HepG2 (cell line): ENCODE results near the gene OR52N1. TPM values are rescaled to one million over a fixed set of nuclear protein-coding genes. Genes with fewer than 3 reads are reported as not detected.

Experiments
- ATAC-seq: fragments of 200-7000 bp; cut with Tn5 transposase; 3 replicates; pipeline ENCODE4 v1.9.1; 2020; ENCODE audit warnings: mild to moderate bottlenecking, moderate library complexity
- BruUV-seq: library from RNA; stranded (reverse); fragments of 400-500 nt; replicated peaks from 2 replicates; lab custom pipeline; 2021; lab: Mats Ljungman, UMichigan
- CTCF ChIA-PET: fragments of 300-600 bp; formaldehyde crosslinking; extraction: SDS; loops from one replicate; lab custom pipeline; 2021; ENCODE audit warnings: low total read pairs, inconsistent platforms, low intra/inter-chr PET ratio; lab: Yijun Ruan, JAX
- POLR2A ChIA-PET: fragments of 350-600 bp; sonication (Branson Sonifier 250); formaldehyde crosslinking; loops from one replicate; lab custom pipeline; 2020; ENCODE audit warnings: antibody characterized with exemption, inconsistent platforms; lab: Yijun Ruan, JAX
- DNase-seq: peaks from one replicate; pipeline ENCODE4 v3.0.0-alpha.2; 2015; ENCODE audit warnings: low spot score
- FAIRE-seq: peaks from 3 replicates; lab custom pipeline; 2011; peaks lifted over from hg19 to GRCh38; lab: Jason Lieb, UNC
- H2AFZ ChIP-seq: one replicate; pipeline ENCODE4 v1.6.1; 2011; ENCODE audit warnings: low read length, inconsistent platforms
- H3K27ac ChIP-seq: fragments of 300-600 bp; 3 replicates; pipeline ENCODE4 v1.8.0; 2011; ENCODE audit warnings: mixed run types, mild to moderate bottlenecking, mixed read lengths, low read length, inconsistent platforms; ENCODE audit not compliant: insufficient read depth; ENCODE audit errors: extremely low read length
- H3K27me3 ChIP-seq, 2 experiments: fragments of 200-600 bp in 1 of 2; 2 replicates in 1 of 2; 3 replicates in 1 of 2; pipeline versions ENCODE4 v1.6.0 to v1.8.0; 2011; ENCODE audit warnings: low read length in 2 of 2, mild to moderate bottlenecking in 2 of 2, moderate library complexity in 2 of 2, inconsistent platforms in 1 of 2; ENCODE audit not compliant: insufficient read depth in 2 of 2, control insufficient read depth in 1 of 2
- H3K36me3 ChIP-seq, 2 experiments: fragments of 200-600 bp in 1 of 2; replicated peaks in 1 of 2; 2 replicates in 1 of 2; 3 replicates in 1 of 2; pipeline versions ENCODE4 v1.5.1 to v1.8.0; 2011; ENCODE audit warnings: low read length in 2 of 2, inconsistent platforms in 1 of 2; ENCODE audit not compliant: insufficient read depth in 2 of 2, control insufficient read depth in 1 of 2
- H3K4me1 ChIP-seq: 2 replicates; pipeline ENCODE4 v1.5.1; 2012; ENCODE audit warnings: low read length, inconsistent platforms; ENCODE audit not compliant: insufficient read depth
- H3K4me2 ChIP-seq: 2 replicates; pipeline ENCODE4 v1.6.0; 2011; ENCODE audit warnings: low read depth, low read length, inconsistent platforms
- H3K4me3 ChIP-seq, 3 experiments: fragments of 200-600 bp in 1 of 3; sonication (generic), shearing (Covaris generic) in 1 of 3; replicated peaks in 1 of 3; 2 replicates each; pipeline ENCODE4 v1.5.1; 2011 to 2016; ENCODE audit warnings: low read length in 3 of 3, inconsistent platforms in 2 of 3, low read depth in 2 of 3, mild to moderate bottlenecking in 2 of 3, control low read depth in 1 of 3, mixed read lengths in 1 of 3; ENCODE audit not compliant: insufficient read depth in 1 of 3
- H3K79me2 ChIP-seq: one replicate; pipeline ENCODE4 v1.6.1; 2011; ENCODE audit warnings: low read length, inconsistent platforms; ENCODE audit not compliant: insufficient read depth
- H3K9ac ChIP-seq: 2 replicates; pipeline ENCODE4 v1.6.0; 2011; ENCODE audit warnings: mild to moderate bottlenecking, low read depth, low read length, inconsistent platforms; ENCODE audit not compliant: insufficient read depth
- H3K9me3 ChIP-seq: 2 replicates; pipeline ENCODE4 v1.5.1; 2012; ENCODE audit warnings: mild to moderate bottlenecking, low read length
- H4K20me1 ChIP-seq: 2 replicates; pipeline ENCODE4 v1.6.0; 2011; ENCODE audit warnings: inconsistent platforms, mild to moderate bottlenecking, low read length, moderate library complexity; ENCODE audit not compliant: insufficient read depth
- ARNT2 ChIP-seq: sonication (generic); formaldehyde crosslinking; IDR thresholded peaks from 2 replicates; pipeline ENCODE4 v1.8.0; 2022; ENCODE audit warnings: mild to moderate bottlenecking, low read depth, missing genetic modification reagents, moderate library complexity
- ATF7 ChIP-seq, 2 experiments: fragments of 450-650 bp in 1 of 2; sonication (generic) in 1 of 2; formaldehyde crosslinking in 1 of 2; IDR thresholded peaks; 2 replicates each; pipeline versions ENCODE4 v1.4.0 to v1.6.1; 2016 to 2020; ENCODE audit warnings: antibody characterized with exemption in 1 of 2, mild to moderate bottlenecking in 1 of 2, missing genetic modification reagents in 1 of 2
- IRF9 ChIP-seq: sonication (generic); formaldehyde crosslinking; IDR thresholded peaks from 2 replicates; pipeline ENCODE4 v1.8.0; 2022; ENCODE audit warnings: missing genetic modification reagents, mild to moderate bottlenecking, borderline replicate concordance
- KDM5A ChIP-seq: fragments of 200-600 bp; sonication (generic); IDR thresholded peaks from 2 replicates; pipeline ENCODE4 v1.7.0; 2018; ENCODE audit warnings: antibody characterized with exemption, mild to moderate bottlenecking, low read length, borderline replicate concordance
- PAF1 ChIP-seq: IDR thresholded peaks from 2 replicates; pipeline ENCODE4 v1.6.1; 2016; ENCODE audit warnings: missing genetic modification reagents, missing compliant biosample characterization
- RAD21 ChIP-seq: fragments of 450-650 bp; formaldehyde crosslinking; IDR thresholded peaks from 2 replicates; pipeline ENCODE4 v1.5.0; 2020; ENCODE audit warnings: mild to moderate bottlenecking
- RNF219 ChIP-seq: sonication (generic); formaldehyde crosslinking; IDR thresholded peaks from 2 replicates; pipeline ENCODE4 v1.5.0; 2020; ENCODE audit warnings: mild to moderate bottlenecking, missing genetic modification reagents
- SMAD9 ChIP-seq: sonication (generic); formaldehyde crosslinking; IDR thresholded peaks from 2 replicates; pipeline ENCODE4 v1.5.1; 2020; ENCODE audit warnings: mild to moderate bottlenecking, missing genetic modification reagents
- ZNF446 ChIP-seq: sonication (generic); formaldehyde crosslinking; IDR thresholded peaks from 2 replicates; pipeline ENCODE4 v1.5.0; 2020; ENCODE audit warnings: mild to moderate bottlenecking, missing genetic modification reagents
- ZNF501 ChIP-seq: sonication (generic); formaldehyde crosslinking; IDR thresholded peaks from 2 replicates; pipeline ENCODE4 v1.5.1; 2020; ENCODE audit warnings: mild to moderate bottlenecking, moderate library complexity, missing genetic modification reagents
- ZNF512B ChIP-seq: sonication (generic); formaldehyde crosslinking; IDR thresholded peaks from 2 replicates; pipeline ENCODE4 v1.5.1; 2020; ENCODE audit warnings: missing genetic modification reagents, mild to moderate bottlenecking, borderline replicate concordance
- WGBS: methylation state at CpG from one replicate; pipeline ENCODE4 v1.1.6; 2017; ENCODE audit warnings: low lambda C conversion rate; 5-methylcytosine and 5-hydroxymethylcytosine counted together
- in situ Hi-C: cut with HindIII; loops from 2 replicates; pipeline ENCODE4 v1.10.0; 2017; ENCODE audit warnings: low pct_unique_long_range_greater_than_20kb; ENCODE audit not compliant: extremely low pct_ligation_motif_present
- intact Hi-C: fragments of 100-400 bp; cut with micrococcal nuclease; formaldehyde crosslinking; loops from one replicate; pipeline ENCODE4 v1.10.0; 2022; ENCODE audit not compliant: unreplicated experiment
- polyA plus RNA-seq, 8 experiments: library from polyadenylated mRNA; depleted of rRNA in 3 of 8; stranded (reverse) in 7 of 8; unstranded in 1 of 8; fragments of >200 nt; fragmentation: Illumina TruSeq in 4 of 8; extraction: Trizol in 4 of 8; gene quantifications; 2 replicates each; pipeline versions ENCODE4 v1.2.1 to v1.2.3, GENCODE V29; 2011 to 2016; ENCODE audit warnings: low read depth in 4 of 8, missing spikeins in 1 of 8, mixed read lengths in 1 of 8; ENCODE audit not compliant: insufficient read depth in 1 of 8
- total RNA-seq, 5 experiments: library from RNA; depleted of rRNA; stranded (reverse); fragments of >200 nt; fragmentation: Illumina TruSeq; extraction: Trizol; gene quantifications; 2 replicates each; pipeline ENCODE4 v1.2.3, GENCODE V29; 2016; ENCODE audit warnings: low read depth in 1 of 5
- TF ChIP-seq, protein P1 (sequence below): sonication (generic); formaldehyde crosslinking; IDR thresholded peaks from 2 replicates; pipeline ENCODE4 v1.5.0; 2020; ENCODE audit warnings: missing genetic modification reagents
- TF ChIP-seq, protein P2 (sequence below): sonication (generic); formaldehyde crosslinking; IDR thresholded peaks from 2 replicates; pipeline ENCODE4 v1.4.0; 2020; ENCODE audit warnings: missing genetic modification reagents

The OR52N1 gene
- total and polyA plus RNA-seq, 2 of the 13 experiments (the other 11 are each of a cell fraction or from before 2014, with no cell fraction given) = not detected

GRCh38 chr11:5831196-5831829, 40.2 kb upstream of the OR52N1 start:
- Histone ChIP-seq H3K9me3 (no peaks in the 10 kb centered on the region), H3K79me2 (no peaks in the 10 kb centered on the region), H3K27ac (no peak overlapping the region), H2AFZ (no peak overlapping the region), H3K4me3 (no peak overlapping the region), H4K20me1 (no peaks in the 10 kb centered on the region), H3K9ac (no peak overlapping the region), H3K4me2 (no peak overlapping the region), H3K27me3 (peaks cover 0 to 16% of the 10 kb centered on the region in 2 experiments; a peak in 1 of 5 replicates), H3K4me1 (no peaks in the 10 kb centered on the region), H3K36me3 (no peaks in the 10 kb centered on the region)
- DNase-seq = no peak
- no peak for FAIRE-seq
- no peak for ATAC-seq
- CTCF ChIA-PET = no interaction called here
- TF ChIP-seq, protein P1, sequence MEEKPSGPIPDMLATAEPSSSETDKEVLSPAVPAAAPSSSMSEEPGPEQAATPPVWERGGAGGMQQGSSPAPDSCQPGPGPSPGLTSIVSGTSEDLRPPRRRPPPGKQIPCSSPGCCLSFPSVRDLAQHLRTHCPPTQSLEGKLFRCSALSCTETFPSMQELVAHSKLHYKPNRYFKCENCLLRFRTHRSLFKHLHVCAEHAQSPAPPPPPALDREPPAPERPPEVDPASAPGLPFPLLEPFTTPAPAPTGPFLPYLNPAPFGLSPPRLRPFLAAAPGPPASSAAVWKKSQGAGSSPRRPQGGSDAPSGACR = no peak
- TF ChIP-seq RNF219 (CRISPR knock-in tag) (no peak), ATF7 (IDR thresholded peaks at IDR 0.05) (no peak), ATF7 (CRISPR knock-in tag; IDR thresholded peaks at IDR 0.05) (no peak), RAD21 (CRISPR knock-in tag) (no peak), PAF1 (CRISPR knock-in tag) (no peak), ZNF512B (CRISPR knock-in tag) (no peak), ZNF501 (CRISPR knock-in tag) (no peak), IRF9 (CRISPR knock-in tag) (no peak), SMAD9 (no peak), KDM5A (no peak), ZNF446 (CRISPR knock-in tag) (no peak), ARNT2 (CRISPR knock-in tag) (no peak)
- TF ChIP-seq, protein P2, sequence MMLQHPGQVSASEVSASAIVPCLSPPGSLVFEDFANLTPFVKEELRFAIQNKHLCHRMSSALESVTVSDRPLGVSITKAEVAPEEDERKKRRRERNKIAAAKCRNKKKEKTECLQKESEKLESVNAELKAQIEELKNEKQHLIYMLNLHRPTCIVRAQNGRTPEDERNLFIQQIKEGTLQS = no peak
- in situ Hi-C loops (no loop called here), intact Hi-C loops (no loop called here)
- WGBS = 12% methylated on average over 2 of the region's 6 CpGs
- no TSS peak for BruUV-seq
- POLR2A ChIA-PET = no interaction called here
